HG03097 (cell line): ENCODE results near the gene RAB37.
A peak's percentile ranks its signal among the peaks of the same experiment; 100 is the strongest.

Source experiments
- ATAC-seq: cut with Tn5 transposase; IDR thresholded peaks from one replicate; pipeline ENCODE4 v1.9.1; 2021; ENCODE audit not compliant: unreplicated experiment, low FRiP score

The RAB37 gene

DNA sequence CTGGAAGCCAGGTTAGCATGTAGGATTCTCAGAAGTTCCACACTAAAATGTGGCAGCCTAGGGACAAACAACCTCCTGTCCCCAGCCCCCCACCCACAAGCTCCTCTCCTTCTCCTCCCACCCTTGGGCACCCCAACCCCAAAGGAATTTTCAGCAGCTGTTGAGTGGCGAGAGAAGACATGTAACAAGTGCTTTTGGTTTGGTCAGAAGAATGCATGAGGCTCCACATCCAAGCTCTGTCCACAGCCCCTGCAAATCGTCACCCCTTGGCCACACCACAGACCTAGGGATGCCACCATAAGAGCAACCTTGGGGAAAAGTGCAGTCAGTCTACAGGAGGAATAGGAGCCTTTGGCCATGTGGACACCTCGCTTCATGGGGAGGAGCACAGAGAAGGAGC, 11.9 kb upstream of the RAB37 start:
- ATAC-seq, result no peak

DNA sequence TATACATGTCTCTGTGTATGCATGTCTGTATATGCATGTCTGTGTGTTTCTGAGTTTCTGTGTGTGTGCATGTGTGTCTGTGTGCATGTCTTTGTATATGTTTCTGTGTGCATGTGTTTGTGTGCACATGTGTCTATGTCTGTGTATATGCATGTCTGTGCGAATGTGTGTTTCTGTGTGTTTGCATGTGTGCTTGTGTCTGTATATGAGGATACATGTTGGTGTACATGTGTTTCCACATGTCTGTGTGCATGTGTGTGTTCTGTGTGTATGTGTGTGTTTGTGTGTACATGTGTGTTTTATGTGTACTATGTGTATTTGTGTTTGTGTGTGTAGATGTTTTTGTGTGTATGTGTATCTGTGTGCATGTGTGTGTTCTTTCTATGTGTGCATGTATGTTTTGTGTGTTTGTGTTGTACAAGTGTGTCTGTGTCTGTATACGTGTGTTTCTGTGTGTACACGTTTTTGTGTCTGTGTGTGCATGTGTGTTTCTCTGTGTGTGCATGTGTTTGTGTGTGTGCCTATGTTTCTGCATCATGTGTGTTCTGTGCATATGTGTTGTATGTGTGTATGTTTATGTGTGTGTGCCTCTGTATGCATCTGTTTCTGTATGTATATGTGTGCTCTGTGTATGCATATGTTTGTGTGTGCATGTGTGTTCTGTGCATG, 8.9 kb upstream of the RAB37 start:
- no peak for ATAC-seq

GRCh38 chr17:74728702-74729075, 8.4 kb upstream of the RAB37 start:
- no peak for ATAC-seq

DNA sequence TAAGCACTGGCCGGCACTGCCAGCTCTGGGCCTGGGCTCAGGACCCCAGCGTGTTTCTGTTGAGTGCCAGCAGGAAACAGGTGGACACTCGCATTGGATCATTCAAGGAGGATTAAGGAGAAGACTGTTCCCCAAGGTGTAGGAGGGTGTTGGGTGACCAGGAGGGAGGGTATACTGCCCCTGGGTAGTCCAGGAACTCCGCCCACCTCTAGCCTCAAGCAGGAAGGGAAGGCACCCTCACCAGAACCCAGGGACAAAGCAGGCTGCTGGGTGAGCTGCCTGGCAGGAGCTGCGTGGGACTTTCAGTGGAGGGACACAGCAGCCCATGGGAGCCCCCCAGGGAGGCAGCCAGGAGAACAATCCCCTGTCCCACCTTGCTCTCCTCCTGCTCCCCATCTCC, 7.7 kb upstream of the RAB37 start:
- no peak for ATAC-seq

DNA sequence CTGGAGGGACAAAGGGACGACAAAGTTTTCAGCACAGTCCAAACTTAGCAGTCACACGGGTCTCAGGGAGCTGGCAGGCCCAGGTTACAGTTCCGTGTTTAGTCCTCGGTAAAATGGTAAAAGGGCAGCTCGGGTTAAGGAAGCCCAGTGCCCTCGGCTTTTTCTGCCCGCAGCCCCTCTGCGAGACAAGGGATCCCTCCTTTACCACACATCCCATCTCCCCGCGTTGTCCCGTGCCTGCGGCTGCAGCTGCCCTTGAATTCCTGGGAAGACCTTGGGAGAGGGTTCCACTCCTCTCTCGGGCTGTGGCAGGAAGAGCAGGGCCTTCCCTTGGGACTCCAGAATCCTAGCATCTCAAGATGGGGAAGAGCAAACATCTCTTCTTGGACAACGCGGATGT, 7.2 kb upstream of the RAB37 start:
- no peak for ATAC-seq

DNA sequence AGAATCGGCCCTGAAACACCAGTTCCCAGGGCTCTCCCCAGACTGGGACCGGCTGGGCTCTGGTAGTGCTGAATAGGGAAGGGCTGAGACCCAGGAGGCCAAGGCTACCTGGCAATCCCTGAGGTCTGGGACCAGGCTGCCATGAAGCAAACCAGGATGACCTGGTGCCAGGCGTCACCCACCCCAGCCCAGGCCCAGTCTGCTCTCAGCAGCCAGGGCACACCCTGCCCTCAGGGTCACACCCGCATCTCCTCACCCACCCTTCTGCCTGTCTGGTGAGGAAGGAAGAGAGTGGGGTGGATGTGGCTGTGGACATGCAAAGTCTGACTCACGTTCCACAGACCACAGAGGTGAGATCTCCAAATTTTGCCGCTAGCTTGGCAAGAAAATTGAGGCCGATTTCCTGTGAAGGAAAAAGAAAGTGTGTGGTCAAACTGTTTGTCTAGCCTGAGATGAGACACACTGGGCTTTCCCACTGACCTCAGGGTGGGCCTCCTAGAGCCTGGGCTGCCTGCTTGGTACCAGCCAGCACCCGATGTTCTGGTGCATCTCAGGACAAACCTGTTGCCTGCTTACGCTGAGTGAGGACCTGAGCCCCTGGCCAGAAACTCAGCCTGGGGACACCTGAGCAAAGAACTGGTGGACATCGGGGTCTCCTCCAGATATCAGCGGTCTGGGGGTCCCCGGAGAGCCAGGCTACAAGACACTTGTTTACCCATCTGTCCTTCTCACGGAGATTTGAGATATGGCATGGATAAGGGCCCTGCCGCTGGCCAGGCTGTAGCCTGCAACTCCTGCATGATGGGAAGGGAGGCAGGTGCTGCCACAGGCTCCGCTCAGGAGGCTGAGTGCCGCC, 6.3 kb upstream of the RAB37 start:
- ATAC-seq, result no peak

- no peak for ATAC-seq
These were observed 5.8 kb upstream of the RAB37 start for GRCh38 chr17:74731347-74731605.

- no peak for ATAC-seq
These were observed 4.8 kb upstream of the RAB37 start for GRCh38 chr17:74732042-74732867.

DNA sequence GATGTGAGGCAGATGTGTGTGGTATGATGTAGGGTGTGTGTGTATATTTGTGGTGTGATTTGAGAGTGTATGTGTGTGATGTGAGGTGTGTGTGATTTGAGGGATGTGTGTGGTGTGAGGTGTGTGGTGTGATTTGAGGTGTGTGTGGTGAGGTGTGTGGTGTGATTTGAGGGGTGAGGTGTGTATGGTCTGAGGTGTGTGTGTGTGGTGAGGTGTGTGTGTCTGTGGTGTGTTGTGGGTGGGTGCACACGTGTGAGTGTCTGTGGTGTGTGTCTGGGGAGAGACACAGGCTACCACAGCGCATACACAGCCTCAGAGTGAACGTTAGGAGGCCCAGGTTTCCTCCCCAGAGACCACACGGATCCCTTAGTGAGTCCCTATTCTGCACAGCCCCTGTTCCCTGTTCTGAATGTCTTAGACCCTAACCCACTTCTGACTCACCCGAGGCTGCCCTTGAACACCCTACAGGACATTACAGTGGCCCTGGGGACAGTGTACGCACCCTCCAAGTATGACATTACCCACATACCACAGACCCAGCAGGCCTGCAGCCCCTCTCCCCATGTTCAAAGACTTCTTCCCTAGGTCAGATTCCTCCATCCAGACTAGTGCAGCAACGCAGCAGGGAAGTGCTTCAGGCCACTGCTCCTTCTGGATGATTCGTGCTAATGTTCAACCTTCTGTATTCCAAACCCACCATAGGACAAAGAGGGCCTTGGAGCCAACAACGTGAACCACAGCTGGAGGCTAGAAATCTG, 3.5 kb upstream of the RAB37 start:
- no peak for ATAC-seq

DNA sequence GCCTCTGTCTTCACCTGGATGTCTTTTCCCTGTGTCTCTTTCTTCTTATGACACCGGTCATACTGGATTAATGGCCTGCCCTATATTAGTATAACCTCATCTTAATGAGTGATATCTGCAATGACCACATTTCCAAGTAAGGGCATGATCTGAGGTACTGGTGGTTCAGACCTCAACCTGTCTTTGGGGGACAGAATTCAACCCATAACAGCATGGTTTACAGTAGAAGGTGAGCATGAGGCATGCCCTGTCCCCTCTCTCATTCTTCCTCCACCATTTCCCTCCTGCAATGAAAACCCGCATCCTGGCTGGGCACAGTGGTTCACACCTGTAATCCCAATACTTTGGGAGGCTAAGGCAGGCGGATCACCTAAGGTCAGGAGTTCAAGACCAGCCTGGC, 2.8 kb upstream of the RAB37 start:
- ATAC-seq, result no peak

- ATAC-seq, result no peak
These were observed 419 bp downstream of the RAB37 start for GRCh38 chr17:74737299-74738050.

DNA sequence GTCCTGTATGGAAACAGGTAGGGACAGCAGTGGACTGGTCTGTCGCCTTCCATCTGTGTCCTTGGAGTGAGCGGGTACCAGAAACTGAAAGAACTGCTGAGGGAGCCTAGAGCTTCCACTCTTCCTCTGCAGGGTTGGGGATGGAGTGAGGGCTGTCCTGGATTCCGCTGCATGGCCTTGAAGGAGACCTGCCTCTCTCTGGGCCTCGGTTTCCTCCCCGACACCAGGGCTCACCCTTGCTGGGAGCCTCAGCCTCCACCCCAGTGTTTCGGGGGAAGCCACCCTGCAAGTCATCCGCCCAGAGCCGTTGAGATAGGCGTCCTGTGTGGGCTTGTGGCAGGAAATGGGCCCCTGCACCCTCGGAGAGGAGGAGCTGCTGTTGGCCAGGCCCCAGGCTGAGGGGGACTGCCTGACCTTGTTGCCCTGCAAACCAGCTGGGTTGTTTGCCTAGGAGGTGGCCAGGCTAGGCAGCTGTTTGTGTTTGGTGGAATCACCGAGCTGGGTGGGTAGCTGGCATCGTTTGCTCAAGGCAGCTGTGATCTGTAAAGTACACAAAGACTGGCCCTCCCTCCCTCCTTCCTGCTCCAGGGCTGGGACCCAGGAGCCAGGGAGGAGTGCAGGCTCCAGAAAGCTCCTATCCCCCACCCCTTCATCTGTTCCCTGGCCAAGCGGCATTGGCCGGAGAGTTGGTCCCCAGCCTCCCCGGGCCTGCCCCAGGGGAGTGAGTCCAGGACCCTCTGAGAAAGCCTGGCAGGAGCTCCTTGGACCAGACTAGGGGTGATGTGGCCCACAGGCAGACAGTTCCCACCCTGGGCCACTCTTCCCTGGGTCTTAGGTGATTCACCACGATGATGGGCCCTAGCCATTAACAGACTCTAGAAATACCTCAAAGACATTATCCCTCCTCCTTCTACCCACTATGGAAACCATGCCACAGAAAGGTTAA, 1.3 kb downstream of the RAB37 start:
- ATAC-seq, result no peak

- ATAC-seq, result no peak
These were observed 2.3 kb downstream of the RAB37 start for GRCh38 chr17:74739227-74739831.

- ATAC-seq, result no peak
These were observed 3.1 kb downstream of the RAB37 start for GRCh38 chr17:74740173-74740572.

GRCh38 chr17:74740641-74741387, 3.8 kb downstream of the RAB37 start:
- ATAC-seq, result no peak

DNA sequence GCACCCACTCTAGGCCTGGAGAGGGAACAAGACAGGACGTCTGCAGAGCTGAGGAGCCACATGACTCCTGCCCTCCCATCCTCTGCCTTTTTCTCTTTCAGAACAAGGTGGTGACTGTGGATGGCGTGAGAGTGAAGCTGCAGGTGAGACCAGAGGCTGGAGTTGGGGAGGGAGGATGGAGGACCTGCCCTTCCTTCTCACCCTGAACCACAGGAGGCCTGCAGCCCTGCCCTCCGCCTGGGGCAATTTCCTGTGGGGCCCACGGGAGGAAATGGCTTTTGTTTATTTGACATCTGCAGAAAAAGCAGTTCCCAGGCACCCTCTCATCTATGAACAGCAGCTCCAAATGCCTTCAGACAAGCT, 5.1 kb downstream of the RAB37 start:
- ATAC-seq, result peak; percentile 50

- ATAC-seq, result no peak
These were observed 6.0 kb downstream of the RAB37 start for GRCh38 chr17:74742978-74743545.

GRCh38 chr17:74743755-74744154, 6.7 kb downstream of the RAB37 start:
- no peak for ATAC-seq
